HTERT RPE-1 (cell line): ENCODE results near the gene SHC4.

Source experiments
- in situ Hi-C: fragments of 300-500 bp; cut with MboI; formaldehyde crosslinking; loops from 4 replicates; pipeline ENCODE4 v1.14.3; 2020; ENCODE audit warnings: low sequenced_read_pairs

Gene SHC4, protein sequence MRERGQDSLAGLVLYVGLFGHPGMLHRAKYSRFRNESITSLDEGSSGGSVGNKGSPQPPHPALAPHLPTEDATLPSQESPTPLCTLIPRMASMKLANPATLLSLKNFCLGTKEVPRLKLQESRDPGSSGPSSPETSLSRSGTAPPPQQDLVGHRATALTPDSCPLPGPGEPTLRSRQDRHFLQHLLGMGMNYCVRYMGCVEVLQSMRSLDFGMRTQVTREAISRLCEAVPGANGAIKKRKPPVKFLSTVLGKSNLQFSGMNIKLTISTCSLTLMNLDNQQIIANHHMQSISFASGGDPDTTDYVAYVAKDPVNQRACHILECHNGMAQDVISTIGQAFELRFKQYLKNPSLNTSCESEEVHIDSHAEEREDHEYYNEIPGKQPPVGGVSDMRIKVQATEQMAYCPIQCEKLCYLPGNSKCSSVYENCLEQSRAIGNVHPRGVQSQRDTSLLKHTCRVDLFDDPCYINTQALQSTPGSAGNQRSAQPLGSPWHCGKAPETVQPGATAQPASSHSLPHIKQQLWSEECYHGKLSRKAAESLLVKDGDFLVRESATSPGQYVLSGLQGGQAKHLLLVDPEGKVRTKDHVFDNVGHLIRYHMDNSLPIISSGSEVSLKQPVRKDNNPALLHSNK

DNA sequence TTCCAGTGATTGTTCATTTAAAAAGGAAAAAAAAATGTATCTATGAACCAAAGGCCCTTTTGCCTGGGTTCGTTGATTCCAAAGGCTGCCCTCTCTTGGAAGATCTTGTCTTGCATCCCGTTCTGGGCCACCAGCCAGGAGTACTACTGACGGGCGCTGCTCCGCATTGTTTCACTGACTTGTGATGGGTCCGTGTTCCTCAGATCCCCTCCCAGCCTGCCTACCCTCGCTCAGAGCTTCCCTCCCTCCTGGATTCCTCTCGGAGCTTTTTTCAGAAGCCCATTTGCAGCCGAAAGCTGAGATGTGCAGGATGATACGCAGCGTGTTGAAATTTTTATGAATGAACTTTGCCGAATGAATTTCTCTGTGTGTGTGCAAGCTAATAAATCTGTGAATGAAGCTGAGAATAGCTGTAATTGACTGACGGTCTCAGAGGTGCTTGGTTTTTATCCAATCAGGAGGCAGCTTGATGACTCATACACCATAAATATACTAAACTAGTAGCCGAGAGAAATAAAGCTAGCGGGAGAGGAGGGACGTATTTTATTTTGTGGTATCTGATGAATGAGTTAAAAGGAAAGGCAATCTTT is at the start of gene SHC4:
SHC4 (minus strand) TSS at position 396 of the 590 bp plus-strand sequence. CDS start 904 bp downstream, outside the sequence.
- in situ Hi-C loops, result no loop called here

DNA sequence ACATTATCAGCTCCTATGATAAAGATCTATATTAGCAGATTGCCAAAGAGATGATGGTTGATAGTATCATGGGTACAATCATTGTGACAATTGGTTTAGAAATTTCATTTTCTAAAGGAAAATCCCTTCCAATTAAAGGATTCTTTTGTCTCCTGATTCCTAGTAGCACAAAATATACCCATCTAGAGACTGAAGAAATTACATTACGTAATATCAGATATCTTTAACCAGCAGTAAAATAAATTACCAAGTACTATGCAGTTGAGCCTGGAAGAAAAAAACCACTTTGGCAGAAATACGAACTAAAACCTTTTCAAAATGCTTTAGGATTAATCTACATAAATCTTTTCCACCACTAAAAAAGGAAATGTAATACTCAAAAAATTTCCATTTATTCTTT is 35.6 kb upstream of the SHC4 start:
- in situ Hi-C loops, result no loop called here

DNA sequence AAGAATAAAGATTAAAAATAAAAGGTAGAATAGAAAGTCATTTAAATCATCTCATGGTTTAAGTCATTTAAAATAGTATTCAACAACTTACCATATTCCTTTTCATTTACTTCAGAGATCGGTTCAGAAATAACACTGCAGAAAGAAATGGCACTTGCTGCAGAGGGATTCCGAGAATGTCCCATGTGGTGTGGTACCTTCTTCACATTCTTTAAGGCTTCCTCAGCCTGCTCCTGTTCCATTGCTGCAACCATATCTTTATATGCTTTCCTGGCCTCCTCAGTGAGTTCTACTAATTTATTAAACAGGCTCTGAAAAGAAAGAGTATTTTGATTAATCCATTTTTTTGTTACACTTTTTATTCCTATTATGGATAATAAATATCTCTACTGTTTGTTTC is 32.6 kb upstream of the SHC4 start:
- in situ Hi-C loops, result no loop called here

DNA sequence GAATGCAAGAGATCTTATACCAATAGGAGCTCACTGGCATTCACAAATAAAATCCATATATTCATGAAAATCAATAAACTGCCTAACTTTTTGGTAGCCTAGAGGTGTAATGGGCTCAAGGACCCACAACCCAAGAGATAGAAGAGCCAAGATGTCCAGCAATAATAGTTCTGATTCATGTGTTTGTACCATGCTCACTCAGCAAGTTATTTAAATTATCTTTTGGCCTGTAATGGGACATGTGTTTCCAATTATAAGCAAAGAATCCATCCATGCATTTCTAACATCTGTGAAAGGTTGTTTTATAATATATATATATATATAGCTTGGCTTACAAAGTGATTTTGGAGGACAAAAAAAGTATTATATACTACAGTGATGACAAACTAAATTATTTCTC is 29.7 kb upstream of the SHC4 start:
- in situ Hi-C loops, result no loop called here

DNA sequence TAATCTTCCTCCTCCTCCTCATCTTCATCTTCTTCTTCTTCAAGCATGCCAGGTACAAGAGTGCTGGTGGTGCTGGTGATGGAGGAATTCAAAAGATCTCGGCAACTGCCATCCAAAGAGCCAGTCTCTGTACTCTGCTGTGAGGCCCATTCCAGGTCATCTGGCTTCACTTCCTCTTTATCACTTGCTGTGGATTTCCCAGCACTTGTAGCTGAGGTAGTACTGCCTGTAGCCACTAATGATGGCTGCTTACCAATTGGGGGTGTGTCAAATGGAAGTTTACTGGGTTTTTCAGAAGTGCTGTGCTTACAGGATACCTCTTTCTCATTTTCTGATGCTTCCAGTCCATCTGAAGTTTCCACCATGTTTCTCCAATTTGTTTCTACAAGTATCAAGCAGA is 28.8 kb upstream of the SHC4 start:
- in situ Hi-C loops, result no loop called here

DNA sequence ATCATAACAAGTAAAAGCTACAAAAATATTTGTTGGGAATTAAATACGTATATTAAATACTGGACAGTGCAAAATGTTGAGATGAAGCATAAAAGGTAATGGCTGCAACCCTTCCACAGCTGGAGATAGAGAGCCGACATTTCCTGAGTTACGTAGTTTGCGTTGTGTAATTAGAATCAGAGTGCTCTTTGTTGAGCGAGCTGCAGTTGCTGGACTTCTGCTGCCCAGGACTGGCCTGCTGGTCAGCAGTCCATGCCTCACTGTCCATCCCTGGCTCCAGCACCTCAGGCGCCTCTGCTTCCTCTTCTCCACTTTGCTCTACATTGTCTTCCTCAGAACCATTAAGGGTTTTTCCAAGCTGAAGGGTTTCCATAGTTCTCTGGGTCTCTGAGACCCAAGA is 28.4 kb upstream of the SHC4 start:
- in situ Hi-C loops, result no loop called here

DNA sequence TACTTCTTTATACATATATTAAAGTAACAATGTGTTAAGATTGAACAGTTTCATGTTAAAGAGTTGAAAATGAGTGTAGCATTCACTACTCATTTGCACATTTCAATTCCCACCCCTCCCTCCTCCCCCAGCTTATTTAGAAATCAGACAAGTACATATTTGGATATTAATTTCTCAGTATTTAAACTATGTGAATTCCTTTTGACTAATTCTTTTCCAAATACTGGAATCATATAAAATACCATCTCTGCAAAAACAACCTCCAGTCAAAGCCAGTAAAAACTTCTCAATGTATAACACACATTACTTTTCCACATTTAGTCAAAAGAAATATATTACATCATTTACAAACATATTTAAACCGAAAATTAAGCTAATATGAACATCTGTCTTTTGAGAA is 25.5 kb upstream of the SHC4 start:
- in situ Hi-C loops, result no loop called here

DNA sequence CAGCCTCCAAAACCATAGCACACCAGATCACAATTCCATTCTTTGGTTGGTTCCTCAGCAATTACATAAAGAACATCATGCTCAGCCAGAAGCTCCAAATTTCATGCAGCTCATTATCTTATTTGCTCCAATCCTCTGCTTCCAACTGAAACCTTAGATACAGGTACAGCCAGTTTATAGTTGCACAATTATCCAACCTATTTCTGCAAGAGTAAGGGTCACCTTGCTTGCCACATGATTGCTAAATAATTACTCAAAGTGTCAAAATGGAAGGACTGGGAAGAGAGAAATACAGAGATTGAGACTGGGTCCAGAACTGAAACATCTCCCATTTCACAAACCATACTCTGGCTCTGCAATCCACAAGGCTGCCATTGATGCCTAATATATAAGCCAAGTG is 23.4 kb upstream of the SHC4 start:
- in situ Hi-C loops, result no loop called here

DNA sequence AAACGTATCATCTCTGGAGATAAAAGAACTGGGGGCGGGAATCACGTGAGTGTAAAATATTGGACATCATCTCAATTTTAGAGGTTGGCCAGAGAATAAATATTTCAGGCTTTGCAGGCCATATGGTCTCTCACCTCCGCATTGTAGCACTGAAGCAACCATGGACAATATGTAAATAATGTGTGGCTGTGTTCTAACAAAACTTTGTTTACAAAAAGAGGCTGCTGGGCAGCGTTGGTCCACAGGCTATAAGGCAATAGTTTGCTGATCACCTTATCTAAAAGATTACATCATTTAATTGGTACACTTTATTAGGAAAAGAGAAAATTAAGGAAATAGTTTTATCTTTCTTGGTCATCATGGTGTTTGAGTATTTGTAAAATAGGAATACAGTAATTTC is 22.5 kb upstream of the SHC4 start:
- in situ Hi-C loops, result no loop called here

DNA sequence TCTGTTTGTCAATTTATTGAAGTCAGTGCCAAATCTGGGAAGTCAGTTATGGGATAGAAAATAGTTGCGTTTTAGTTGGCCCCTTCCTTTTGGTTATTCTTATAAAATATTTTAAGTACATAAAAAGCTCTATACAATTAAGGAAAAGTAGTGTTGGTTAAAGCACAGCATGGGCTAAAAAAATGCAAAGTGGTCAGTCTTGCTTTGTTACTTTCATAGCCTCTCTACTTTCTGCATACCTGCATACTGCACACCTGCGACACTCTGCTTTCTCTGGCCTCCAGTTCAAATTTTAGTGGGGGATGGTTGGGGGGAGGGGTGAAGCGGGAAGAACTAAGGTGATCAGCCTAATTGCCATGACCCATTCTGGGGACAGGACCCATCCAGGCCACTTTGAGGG is 21.8 kb upstream of the SHC4 start:
- in situ Hi-C loops, result no loop called here

DNA sequence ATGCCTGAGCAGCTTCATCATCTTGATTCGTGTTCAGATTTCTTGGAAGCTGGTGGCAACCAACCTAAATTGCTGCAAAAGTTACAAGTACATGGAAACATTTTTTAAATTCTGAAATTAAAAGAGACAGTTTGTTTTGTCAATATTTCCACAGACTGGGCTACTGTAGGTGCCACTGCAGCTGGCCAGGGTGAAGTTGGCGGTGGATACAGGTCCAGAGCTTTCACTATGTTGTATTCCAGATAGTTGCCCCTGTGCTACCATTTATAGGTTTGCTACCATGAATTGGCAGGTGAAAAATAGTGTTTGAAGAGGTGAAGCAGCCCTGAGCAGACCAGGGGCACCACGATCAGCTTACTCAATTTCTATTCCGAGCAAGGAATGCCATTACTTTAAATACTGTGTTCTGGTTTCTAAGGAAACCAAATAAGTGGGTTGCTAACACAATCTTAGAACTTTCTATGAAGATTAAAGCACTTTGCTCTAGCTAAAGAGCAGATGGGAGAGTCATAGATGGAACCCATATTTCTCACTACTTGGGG is 21.2 kb upstream of the SHC4 start:
- in situ Hi-C loops, result no loop called here

DNA sequence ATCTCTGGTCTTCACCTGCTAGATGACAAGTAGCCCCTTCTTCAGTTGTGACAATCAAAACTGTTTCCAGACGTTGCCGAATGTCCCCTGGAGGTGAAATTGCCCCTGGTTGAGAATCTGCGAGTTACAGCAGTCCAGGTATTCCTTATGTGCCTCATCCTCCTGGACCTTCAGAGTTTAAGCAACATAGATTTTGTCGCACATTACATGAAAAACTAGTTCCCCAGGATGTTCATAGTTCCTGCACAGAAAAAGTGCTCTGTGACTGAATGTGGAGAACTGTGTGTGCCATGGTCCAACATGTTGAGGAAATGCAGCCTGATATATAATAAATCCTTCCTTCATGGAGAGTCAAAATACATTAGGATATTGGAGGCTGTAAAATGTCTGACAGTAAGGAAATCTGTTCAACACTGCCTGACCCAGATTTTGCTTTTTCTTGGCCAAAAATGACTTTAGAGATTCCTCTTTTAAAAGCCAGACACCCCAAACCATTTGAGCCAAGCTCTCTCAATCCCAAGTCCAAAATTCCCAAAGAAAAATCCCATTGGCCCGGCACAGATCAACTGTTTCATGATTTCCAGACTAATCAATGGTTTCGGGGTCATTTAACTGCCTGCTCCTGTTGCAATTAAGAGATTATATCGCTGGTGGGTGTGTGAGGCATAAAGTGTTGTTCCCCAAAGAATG is 20.4 kb upstream of the SHC4 start:
- in situ Hi-C loops, result no loop called here

DNA sequence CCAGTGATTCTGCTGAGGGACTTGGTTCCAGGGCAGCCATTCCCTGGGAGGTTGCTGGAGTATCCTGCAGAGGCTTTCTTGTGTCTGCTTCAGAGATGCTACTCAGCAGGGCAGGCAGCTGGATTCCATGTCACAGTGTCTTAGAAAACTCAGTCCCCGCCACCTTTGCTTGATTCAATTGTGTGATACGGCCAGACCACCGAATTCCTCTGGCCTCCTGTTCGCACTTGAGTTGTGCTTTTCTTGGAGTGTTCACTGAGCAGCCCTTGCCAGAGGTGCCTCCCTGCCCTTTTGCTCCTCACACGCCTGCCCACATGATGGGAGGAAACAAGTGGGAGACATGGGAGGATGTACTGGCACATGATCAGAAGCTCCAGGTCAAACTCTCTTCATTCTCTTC is 19.6 kb upstream of the SHC4 start:
- in situ Hi-C loops, result no loop called here

DNA sequence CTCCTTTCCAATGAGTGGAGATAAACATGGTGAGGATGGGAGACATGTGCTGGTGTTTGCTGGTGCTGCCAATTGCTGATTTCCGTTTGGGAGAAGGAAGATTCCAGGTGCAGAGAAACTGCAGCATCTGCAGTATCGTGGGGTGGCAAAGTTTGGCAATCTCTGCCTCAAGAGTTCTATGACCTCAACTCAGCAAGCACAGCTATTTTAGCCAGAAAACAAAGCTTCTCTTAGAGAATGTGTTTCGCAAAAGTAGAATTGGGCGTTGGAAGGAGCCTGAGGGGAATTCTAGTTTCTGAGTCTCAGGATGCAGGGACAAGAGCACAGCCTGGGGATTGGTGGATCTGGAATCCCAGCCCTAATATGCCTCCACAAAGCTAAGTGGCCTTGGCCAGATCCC is 18.2 kb upstream of the SHC4 start:
- in situ Hi-C loops, result no loop called here

DNA sequence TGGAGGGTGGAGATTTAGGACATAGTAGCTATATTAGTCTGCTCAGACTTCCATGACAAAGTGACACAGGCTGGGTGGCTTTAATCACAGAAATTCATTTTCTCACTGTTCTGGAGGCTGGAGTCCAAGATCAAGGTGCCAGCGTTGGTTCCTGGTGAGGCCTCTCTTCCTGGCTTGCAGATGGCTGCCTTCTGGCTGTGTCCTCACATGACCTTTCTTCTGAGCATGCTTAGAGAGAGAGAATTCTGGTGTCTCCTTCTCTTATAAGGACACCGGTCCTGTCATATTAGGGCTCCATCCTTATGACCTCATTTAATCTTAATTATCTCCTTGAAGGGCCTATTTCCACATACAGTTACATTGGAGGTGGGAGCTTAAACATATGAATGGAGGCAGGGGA is 14.9 kb upstream of the SHC4 start:
- in situ Hi-C loops, result no loop called here

DNA sequence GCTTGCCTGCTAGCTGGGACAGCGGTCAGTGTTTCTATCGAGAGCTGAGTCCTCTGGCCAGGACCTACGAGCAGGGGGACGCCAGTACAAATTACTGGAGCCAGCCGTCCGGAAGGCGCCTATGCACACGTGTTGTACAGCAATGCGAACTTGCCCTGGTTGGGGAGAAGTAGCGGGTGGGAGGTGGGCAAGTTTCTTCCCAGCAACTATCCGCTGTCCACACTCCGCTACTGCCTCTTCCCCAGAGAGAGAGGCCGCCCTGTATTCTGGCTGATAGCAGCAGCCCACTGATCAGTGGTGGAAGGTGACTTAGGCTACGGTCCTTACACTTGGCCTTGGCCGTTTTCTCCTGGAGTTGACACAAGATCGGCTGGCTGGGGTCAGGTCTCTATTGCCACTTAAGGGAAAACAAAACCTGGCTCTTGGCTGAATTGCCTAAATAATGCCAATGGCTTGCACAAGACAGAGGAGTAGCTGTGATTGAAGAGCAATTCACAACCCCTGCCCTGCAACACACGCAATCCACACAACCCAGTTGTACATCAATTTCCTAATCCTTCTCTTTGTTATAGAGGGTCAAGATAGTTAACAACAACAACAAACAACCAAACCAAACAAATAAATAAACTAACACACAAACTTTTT is 12.8 kb upstream of the SHC4 start:
- in situ Hi-C loops, result no loop called here

DNA sequence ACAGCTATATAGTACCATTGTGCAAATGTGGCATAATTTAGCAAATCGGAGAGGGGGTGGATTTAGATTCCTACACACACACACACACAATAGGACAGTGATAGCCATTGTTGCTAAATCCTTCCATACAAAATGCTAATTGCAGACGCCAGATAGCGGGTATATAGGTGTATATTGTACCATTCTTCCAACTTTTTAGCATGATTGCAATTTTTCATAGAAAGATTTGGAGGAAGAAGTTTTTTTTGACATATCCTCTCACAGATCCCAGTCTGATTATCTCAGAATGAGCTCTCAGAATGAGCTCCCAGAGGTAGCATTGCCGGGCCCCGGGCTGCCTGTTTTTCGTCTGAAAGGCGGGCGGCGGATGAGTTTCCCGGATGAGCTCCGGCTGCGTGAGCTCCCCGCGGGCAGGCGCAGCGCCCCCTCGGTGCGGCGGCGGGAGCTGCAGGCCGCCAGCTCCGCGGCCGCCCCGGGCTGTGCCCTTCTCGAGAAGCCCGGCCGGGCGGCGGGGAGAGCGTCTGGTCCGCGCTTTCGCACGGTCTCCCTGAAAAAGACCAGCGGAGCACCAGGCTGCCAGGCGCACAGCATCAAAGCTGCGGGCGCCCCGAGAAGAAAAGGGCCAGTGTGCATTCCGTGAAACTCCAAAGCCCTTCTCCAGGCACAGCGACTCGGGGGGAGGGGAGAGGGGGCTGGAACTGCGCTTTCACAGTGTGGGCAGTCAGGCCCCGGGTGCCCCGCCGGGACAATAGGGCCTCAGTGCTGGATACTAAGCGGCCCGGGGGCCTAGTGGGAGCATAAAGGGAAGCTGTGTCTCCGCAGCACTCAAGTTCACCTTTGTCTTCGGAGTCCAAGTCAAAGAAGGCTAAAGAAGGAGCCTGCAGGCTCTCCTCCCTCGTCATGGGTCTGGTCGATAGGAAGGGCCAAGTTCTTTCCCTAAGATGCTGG is 12.0 kb upstream of the SHC4 start:
- in situ Hi-C loops, result no loop called here

DNA sequence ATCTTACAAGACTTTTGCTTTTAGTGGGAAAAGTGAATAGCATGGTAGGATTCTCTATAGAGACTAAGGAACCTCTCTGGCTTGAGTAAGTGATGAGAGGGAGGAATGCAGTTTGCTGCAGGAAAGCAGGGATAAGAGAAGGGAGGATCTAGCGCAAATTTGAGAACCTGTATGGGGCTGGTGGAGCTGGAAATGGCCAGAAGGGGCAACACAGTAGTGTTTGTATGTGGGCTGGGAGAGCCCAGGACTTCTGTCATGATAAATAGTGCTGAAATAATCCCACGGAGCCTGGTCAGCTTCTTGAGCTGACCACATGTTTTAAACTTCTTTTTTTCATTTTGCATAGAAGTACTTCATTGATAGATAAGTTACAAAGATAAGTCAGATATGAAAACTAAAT is 11.2 kb upstream of the SHC4 start:
- in situ Hi-C loops, result no loop called here

DNA sequence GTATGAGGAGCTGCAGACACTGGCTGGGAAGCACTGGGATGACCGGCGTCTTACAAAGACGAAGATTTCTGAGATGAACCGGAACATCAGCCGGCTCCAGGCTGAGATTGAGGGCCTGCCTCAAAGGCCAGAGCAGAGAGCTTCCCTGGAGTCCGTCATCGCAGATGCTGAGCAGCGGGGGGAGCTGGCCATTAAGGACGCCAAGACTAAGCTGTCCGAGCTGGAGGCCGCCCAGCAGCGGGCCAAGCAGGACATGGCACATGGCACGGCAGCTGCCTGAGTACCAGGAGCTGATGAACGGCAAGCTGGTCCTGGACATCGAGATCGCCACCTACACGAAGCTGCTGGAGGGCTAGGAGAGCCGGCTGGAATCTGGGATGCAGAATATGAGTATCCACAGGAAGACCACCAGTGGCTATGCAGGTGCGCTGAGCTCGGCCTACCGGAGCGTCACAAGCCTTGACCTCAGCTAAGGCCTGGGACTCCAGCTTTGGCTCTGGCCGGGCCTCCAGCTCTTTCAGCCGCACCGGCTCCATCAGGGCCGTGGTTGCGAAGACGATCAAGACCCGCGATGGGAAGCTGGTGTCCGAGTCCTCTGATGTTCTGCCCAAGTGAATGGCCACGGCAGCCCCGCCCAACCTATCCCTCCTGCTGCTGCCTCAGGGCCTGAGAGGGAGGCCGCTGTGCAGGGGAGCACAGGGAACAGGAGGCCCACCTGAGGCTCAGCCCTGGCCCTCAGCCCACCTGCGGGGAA is 9.2 kb upstream of the SHC4 start:
- in situ Hi-C loops, result no loop called here
